ENCODE results near the gene VPS4A. TPM values are rescaled to one million over a fixed set of nuclear protein-coding genes. Genes with fewer than 3 reads are reported as not detected.
"Not testable (repeated sequence)": the region's sequence is repeated elsewhere in the genome, so short reads cannot be mapped to it uniquely, and the experiment has no call there.

The VPS4A gene
- polyA plus RNA-seq, 1 donor (not counting 4 experiments of a cell fraction or from before 2014, with no cell fraction given): 18.2 TPM

DNA sequence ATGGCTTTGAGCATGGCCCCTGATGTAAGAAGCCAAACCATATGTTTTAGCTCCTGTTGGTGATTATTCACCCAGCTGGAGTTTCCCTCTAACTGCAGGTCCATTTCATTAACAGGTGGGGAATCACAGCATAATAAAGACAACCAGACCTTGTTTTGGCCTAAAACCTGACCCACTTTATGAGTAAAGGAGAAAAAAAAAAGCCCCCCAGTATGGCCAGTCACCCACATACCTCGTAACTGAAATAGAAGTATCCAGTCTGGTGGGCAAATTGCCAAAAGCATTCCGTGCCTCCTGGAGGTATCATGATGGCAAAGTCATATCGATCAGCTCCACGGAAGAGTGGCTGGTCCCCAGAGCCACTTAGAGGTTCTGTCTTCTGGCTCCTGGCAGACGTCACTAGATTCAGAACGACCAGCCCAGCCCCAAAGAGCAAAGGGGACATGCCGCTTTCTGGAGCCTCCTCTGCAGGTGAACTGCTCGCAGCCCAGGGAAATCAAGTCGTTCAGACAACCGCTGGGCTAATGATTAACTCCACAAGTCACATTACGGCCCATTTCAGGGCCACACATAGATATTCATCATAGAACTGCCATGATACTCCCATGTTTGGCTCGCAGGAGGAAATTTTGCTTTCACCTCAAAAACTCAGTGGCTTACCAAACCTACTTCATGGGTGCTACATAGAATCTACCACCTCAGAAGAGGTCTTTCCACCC lies 40.3 kb downstream of the VPS4A start, which contains the start of gene TMED6:
TSS of gene TMED6 (minus strand) at position 478 of the 719 bp plus-strand sequence. CDS start at position 445, 33 bp downstream.
- no peak for TF ChIP-seq EZH2 (IDR thresholded peaks at IDR 0.05; ENCODE audit: low read length)
- TF ChIP-seq, protein P1, sequence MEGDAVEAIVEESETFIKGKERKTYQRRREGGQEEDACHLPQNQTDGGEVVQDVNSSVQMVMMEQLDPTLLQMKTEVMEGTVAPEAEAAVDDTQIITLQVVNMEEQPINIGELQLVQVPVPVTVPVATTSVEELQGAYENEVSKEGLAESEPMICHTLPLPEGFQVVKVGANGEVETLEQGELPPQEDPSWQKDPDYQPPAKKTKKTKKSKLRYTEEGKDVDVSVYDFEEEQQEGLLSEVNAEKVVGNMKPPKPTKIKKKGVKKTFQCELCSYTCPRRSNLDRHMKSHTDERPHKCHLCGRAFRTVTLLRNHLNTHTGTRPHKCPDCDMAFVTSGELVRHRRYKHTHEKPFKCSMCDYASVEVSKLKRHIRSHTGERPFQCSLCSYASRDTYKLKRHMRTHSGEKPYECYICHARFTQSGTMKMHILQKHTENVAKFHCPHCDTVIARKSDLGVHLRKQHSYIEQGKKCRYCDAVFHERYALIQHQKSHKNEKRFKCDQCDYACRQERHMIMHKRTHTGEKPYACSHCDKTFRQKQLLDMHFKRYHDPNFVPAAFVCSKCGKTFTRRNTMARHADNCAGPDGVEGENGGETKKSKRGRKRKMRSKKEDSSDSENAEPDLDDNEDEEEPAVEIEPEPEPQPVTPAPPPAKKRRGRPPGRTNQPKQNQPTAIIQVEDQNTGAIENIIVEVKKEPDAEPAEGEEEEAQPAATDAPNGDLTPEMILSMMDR (optimal IDR thresholded peaks at IDR 0.05 in 1 of 3, IDR thresholded peaks at IDR 0.05 in 1 of 3, conservative IDR thresholded peaks at IDR 0.05 in 1 of 3; ENCODE audit: extremely low read depth in 1 of 3, insufficient read depth in 2 of 3, low read length in 3 of 3): no peak
- Histone ChIP-seq H3K27me3 (ENCODE audit: control insufficient read depth, extremely low read depth, insufficient read depth, low read length) (no peaks in the 10 kb centered on the region), H3K9me1 (ENCODE audit: control insufficient read depth, extremely low read depth, insufficient read depth, low read length) (peaks cover 2% of the 10 kb centered on the region), H3K36me3 (ENCODE audit: control insufficient read depth in 2 of 2, extremely low read depth in 1 of 2, insufficient read depth in 2 of 2, low read length in 2 of 2) (peaks cover 3 to 7% of the 10 kb centered on the region in 2 experiments), H4K20me1 (ENCODE audit: control insufficient read depth, extremely low read depth, insufficient read depth, low read length) (no peaks in the 10 kb centered on the region), H3K4me3 (ENCODE audit: control insufficient read depth in 2 of 3, extremely low read depth in 1 of 3, insufficient read depth in 2 of 3, low read depth in 1 of 3, low read length in 3 of 3) (no peak within 1 kb of the TSS), H3K27ac (ENCODE audit: control insufficient read depth, insufficient read depth, low read length) (no peak within 1 kb of the TSS), H3K9ac (ENCODE audit: control insufficient read depth, extremely low read depth, insufficient read depth, low read length) (no peak within 1 kb of the TSS), H3K4me2 (ENCODE audit: control insufficient read depth, extremely low read depth, insufficient read depth, low read depth, low read length) (no peak within 1 kb of the TSS), H2AFZ (ENCODE audit: control insufficient read depth, low read length) (no peak within 1 kb of the TSS), H3K9me3 (ENCODE audit: control insufficient read depth, low read depth, low read length) (no peaks in the 10 kb centered on the region), H3K79me2 (ENCODE audit: control insufficient read depth, insufficient read depth, low read length) (no peaks in the 10 kb centered on the region), H3K4me1 (ENCODE audit: control insufficient read depth, extremely low read depth, insufficient read depth, low read length) (no peaks in the 10 kb centered on the region)
- DNase-seq (ENCODE audit: low read depth, low spot score) (no peak), FAIRE-seq (no peak)
- dilution Hi-C loops (cut with MboI; ENCODE audit: extremely low pct_ligation_motif_present, low sequenced_read_pairs): no loop called here

DNA sequence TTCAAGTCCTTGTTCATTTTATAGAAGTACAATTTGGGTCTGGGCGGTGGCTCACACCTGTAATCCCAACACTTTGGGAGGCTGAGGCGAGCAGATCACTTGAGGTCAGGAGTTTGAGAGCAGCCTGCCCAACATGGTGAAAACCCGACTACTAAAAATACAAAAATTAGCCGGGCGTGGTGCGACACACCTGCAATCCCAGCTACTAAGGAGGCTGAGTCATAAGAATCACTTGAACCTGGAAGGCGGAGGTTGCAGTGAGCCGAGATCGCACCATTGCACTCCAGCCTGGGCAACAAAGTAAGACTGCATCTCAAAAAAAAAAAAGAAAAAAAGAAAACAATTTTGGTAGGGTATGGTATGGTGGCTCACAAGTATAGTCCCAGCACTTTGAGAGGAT lies 48.9 kb downstream of the VPS4A start:
- H3K36me3 ChIP-seq (ENCODE audit: control insufficient read depth in 2 of 2, extremely low read depth in 1 of 2, insufficient read depth in 2 of 2, low read length in 2 of 2); H2AFZ ChIP-seq (ENCODE audit: control insufficient read depth, low read length); H3K4me1 ChIP-seq (ENCODE audit: control insufficient read depth, extremely low read depth, insufficient read depth, low read length); dilution Hi-C loops (cut with MboI; ENCODE audit: extremely low pct_ligation_motif_present, low sequenced_read_pairs); H3K27ac ChIP-seq (ENCODE audit: control insufficient read depth, insufficient read depth, low read length); H3K9me3 ChIP-seq (ENCODE audit: control insufficient read depth, low read depth, low read length); H3K9me1 ChIP-seq (ENCODE audit: control insufficient read depth, extremely low read depth, insufficient read depth, low read length); H3K4me2 ChIP-seq (ENCODE audit: control insufficient read depth, extremely low read depth, insufficient read depth, low read depth, low read length); H3K79me2 ChIP-seq (ENCODE audit: control insufficient read depth, insufficient read depth, low read length); H3K9ac ChIP-seq (ENCODE audit: control insufficient read depth, extremely low read depth, insufficient read depth, low read length); H3K4me3 ChIP-seq (ENCODE audit: control insufficient read depth in 2 of 3, extremely low read depth in 1 of 3, insufficient read depth in 2 of 3, low read depth in 1 of 3, low read length in 3 of 3); DNase-seq (ENCODE audit: low read depth, low spot score); H3K27me3 ChIP-seq (ENCODE audit: control insufficient read depth, extremely low read depth, insufficient read depth, low read length); FAIRE-seq; H4K20me1 ChIP-seq (ENCODE audit: control insufficient read depth, extremely low read depth, insufficient read depth, low read length): not testable (repeated sequence)
